ENCODE results near the gene TOR2A.

TOR2A gene

DNA sequence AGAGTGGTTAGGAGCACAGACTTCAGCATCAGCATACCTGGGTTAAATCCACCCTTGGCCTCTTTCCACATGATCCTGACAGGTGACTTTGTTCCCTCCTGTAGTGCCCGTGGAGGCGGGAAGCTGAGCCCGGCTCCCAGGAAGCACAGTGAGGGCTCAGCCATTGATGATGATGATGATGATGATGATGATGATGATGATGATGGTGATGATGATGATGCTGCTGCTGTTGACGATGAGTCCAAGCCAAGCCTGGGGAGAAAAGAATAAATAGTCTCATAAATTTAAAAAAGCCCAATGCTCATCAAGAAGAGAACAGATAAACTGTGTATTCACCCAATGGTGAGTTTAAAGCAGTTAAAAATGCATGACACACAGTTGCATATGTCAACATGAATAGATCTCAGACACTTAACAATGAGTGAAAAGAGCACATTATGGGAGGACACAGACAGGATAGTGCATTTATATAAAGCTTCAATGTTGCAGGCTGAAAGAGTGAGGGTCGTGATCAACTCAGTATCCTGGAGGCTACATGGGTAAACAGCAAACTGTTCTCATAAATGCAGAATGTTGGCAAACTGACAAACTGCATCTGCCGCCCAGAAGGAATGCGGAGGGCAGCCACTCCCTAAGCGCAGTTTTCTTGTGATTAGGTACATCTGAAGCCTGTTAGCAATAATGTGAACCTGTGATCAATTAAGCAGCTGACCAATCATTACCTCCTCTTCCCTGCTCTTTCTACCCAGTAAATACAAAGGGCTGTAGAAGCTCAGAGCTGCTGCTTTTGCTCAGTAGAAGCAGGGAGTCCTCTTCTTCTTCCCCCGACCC is 40.0 kb downstream of the TOR2A start:
- no peak for FAIRE-seq

DNA sequence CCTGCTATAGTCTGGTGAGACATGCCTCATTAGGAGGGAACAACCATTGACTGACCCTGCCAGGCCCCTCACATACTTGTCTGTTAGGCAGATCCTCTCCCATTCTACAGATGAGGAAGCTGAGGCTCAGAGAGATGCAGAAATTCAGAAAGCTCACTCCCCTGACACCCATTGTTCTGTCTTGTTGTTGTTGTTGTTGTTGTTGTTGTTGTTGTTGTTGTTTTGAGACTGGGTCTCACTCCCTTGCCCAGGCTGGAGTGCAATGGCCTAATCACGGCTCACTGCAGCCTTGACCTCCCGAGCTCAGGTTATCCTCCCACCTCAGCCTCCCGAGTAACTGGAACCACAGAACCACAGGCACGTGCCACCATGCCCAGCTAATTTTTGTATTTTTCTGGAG is 41.4 kb downstream of the TOR2A start:
- no peak for FAIRE-seq

DNA sequence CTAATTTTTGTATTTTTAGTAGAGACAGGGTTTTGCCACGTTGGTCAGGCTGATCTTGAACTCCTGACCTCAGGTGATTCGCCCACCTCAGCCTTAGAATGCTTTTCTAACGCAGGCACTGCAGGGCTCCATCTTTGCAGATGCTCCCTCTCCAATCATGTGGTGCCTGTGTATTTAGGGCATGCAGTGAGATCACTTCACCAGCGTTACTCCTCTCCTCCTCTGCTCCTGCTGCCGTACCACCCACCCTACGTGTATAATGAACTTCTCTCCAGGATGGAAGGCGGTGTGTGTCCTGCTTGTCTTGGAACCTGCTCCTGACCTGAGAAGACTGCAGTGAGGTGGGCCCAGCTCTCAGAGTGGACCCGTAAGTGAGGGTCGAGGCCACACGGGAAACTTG is 42.0 kb downstream of the TOR2A start:
- no peak for FAIRE-seq

DNA sequence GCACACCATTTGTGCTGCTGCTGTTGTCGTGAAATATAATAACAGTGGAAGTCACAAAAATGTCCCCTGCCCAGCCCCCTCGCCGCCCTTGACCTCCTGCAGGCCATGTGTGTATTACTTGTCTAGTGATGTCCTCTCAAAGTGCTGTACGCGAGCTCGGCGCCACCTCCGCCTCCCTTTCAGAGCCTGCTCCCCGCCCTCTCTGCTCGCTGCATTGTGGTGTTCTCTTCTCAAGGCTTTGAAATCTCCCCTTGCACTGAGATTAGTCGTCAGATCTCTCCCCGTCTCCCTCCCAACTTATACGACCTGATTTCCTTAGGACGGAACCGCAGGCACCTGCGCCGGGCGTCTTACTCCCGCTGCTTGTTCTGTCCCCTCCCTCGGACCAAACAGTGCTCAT is 43.0 kb downstream of the TOR2A start:
- FAIRE-seq, result no peak

DNA sequence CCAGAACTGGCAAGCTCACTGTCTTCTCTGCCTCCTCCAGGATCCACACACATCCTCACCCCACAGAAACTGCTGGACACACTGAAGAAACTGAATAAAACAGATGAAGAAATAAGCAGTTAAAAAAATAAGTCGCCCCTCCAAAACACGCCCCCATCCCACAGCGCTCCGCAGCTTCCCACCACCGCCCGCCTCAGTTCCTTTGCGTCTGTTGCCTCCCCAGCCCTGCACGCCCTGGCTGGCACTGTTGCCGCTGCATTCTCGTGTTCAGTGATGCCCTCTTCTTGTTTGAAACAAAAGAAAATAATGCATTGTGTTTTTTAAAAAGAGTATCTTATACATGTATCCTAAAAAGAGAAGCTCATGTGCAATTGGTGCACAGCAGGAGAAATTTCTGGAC is 44.4 kb downstream of the TOR2A start:
- FAIRE-seq, result no peak

DNA sequence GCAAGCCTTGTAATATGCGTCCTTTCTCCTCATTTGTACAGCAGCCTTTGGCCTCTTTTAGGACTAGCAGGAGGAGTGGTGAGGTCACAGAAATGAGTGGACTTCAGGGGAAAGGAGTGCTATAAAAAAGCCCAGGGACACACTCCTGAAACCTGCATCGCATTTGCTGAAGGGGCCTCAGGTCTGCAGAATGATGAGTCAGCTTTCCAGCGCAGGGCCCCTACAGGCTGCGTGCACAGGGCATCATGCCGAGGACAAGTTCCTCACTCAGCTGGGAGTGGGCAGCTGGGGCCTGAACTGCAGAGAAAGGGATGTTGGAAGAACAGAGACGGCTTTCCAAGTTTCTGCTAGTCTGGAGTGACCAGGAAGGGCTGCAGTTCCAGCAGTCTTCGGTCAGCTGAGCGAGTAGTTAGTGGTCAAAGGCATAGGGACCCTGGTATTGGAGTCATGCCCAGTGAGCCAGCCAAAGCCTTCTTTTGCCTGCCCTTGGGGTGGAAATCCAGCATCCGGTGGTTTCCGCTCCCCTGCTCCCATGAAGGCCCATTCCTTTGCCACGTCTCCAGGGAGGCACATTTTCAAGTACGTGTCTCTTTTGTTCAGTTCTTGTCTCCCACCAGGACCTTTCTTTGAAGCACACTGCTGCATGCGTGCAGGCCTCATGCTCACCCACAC is 45.6 kb downstream of the TOR2A start:
- no peak for FAIRE-seq

DNA sequence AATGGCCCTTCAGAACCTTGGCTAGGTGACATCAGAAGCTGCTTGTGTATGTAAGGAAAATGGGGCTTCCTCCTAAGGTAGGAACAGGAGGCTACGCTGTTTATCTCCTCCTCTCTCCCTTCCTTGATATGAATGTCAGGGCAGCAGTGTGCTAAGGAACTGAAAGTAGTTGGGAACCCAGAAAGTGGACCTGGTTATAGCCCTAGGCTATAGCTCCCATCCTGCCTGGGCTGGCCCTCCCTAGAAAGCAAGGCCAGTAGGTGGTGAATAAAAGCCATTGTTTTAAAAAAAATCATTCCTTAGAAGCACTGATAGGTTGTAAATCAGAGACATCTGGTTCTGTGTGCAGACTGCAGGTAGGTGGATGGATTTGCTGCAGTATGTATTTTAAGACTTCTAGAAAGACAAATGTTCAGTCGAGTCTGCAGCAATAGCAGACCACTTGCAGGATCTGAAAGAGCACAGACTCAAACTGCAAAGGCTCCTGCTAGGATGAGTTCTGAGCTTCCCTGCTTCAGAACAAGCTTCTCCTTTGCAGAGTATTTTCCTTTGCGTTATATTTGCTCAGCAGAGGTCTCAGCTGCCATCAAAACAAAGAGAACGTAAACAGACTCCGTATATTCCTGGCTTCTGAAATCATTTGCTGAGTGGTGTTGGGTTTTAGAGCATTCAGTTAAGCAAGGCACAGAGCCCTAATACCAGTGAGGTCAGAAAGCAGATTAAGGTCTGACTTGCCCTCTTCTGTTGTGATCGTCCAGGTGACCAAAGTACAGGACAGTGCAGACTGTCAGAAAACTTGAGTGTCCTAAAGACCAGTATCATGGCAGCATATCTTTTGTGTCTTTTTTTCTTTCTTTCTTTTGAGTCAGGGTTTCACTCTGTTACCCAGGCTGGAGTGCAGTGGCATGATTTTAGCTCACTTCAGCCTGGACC is 48.4 kb downstream of the TOR2A start:
- FAIRE-seq, result no peak

DNA sequence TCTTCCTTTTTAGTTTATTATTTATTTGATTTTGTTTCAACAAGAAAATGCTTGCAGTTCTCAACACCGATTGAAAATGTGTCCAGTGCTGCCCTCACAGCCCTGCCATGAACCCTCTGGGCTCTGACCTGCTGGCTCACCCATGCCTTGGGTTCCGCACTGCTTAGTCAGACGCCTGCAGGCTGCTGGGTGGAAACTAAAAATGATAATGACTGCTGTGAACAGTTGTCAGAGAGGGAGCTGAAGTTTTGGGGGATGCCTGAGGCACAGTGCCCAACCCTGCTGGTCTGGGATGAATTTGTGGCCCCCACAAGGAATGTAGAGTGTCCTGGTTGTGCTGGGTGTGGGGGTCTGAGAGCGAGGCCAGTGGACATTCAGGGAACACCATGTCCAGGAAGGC is 50.5 kb downstream of the TOR2A start:
- FAIRE-seq, result no peak

DNA sequence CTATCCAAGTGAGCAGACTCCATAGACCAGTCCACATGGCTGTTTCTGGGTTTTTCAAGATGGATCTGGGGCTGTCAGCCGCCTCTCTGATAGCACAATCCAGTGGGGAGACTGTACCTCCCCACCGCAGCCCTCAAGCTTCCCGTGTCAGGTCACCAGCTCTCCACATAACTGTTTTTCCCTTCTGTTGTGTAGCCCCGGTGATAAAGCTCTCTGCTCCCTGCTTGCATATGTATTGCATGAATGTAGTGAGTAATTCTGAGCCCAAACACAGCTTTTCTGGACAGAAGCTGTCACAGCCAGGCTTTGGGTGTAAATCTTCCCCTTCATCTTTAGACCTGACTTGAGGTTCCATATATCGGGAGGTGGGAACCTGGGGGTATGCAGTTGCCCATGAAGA is 51.4 kb downstream of the TOR2A start:
- FAIRE-seq, result no peak

DNA sequence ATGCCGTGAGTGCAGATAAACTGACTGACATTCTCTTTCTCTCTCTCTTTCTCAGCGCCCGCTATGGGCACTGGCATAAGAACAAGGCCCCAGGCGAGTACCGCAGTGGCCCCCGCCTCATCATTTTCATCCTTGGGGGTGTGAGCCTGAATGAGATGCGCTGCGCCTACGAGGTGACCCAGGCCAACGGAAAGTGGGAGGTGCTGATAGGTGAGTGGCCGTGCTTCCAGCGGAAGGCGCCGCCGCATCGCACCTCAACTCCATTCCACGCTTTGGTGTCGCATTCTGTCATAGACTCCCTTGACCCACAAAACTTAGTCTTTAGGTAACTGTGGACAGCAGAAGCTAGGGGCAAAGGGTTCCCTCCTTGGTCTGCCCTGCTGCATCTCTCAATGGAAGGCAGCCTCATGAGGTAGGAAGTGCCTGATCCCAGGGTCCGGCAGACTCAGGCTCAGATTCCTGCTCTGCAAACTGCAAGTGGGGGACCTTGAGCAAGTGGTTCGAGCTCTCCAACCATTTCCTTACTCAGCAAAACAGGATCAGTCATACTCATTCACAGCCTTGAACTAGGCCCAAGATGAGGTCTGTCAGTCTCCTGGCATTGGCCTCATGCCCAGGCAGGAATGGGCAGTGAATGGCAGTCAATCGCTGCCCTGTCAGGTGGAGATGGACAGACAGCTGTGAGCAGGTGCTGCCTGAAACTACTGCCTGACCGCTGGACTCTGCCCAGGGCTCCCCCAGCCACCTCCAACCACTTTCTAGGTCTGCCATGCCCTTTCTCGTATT is 52.5 kb downstream of the TOR2A start:
- no peak for FAIRE-seq
